Liver (tissue), 5 donors: ENCODE results near the gene NEAT1. TPM values are rescaled to one million over a fixed set of nuclear protein-coding genes. Genes with fewer than 3 reads are reported as not detected.

ENCODE experiments used
- polyA plus RNA-seq, 2 donors: library from polyadenylated mRNA; stranded (reverse) in 1 of 2; unstranded in 1 of 2; fragments of 200-250 nt in 1 of 2; fragments of >200 nt in 1 of 2; fragmentation: Nextera tagmentation in 1 of 2; extraction: Ambion mirVana in 1 of 2; gene quantifications; one replicate each; pipeline versions ENCODE4 v1.2.1 to v1.2.3, GENCODE V29; 2013 to 2015
- small RNA-seq: library from RNA; depleted of rRNA; stranded (forward); fragments of <200 nt; gene quantifications from one replicate; pipeline ENCODE3, GENCODE V24; 2014
- total RNA-seq, 2 donors: library from RNA; depleted of rRNA; stranded (reverse); fragments of >200 nt; gene quantifications; one replicate each; pipeline ENCODE4 v1.2.3, GENCODE V29; 2014
- donor health status: healthy.
- donor health status: healthy.
- donor health status: healthy.

Gene NEAT1
- total and polyA plus RNA-seq, 4 donors, result 29.6 to 1,968 (median 80.8) TPM

Small RNAs within 50 kb of the gene (small RNA-seq; reads per million reads assigned to genes)
- not detected for gene RF01684

Other genes starting within 250 kb of the NEAT1 start
- gene CAPN1, start 240.9 kb upstream of the NEAT1 start, total RNA-seq, result 100 to 1,000 TPM in 1 of 2 donors, 10 to 100 TPM in 1; 81.7 to 183 TPM
- 10 to 100 TPM; 39.6 to 48.4 TPM for gene CAPN1, start 240.9 kb upstream of the NEAT1 start, polyA plus RNA-seq
- gene POLA2, start 160.8 kb upstream of the NEAT1 start, total RNA-seq, result 1 to 10 TPM; 4.9 to 6.1 TPM
- gene POLA2, start 160.8 kb upstream of the NEAT1 start, polyA plus RNA-seq, result 1 to 10 TPM; 1.5 TPM
- gene CDC42EP2, start 107.9 kb upstream of the NEAT1 start, total RNA-seq, result 1 to 10 TPM; 1.9 to 3.4 TPM
- gene CDC42EP2, start 107.9 kb upstream of the NEAT1 start, polyA plus RNA-seq, result 1 to 10 TPM; 1.8 to 2.0 TPM
- gene DPF2, start 88.9 kb upstream of the NEAT1 start, total RNA-seq, result 10 to 100 TPM; 12.8 to 14.8 TPM
- 10 to 100 TPM in 1 of 2 donors, 1 to 10 TPM in 1; 9.2 to 10.0 TPM for gene DPF2, start 88.9 kb upstream of the NEAT1 start, polyA plus RNA-seq
- under 1 TPM; 0.17 to 0.33 TPM for gene TIGD3, start 68.0 kb upstream of the NEAT1 start, total RNA-seq
- gene TIGD3, start 68.0 kb upstream of the NEAT1 start, polyA plus RNA-seq, result under 1 TPM in 1 of 2 donors, not detected in 1; 0.08 TPM
- gene SLC25A45, start 40.2 kb upstream of the NEAT1 start, total RNA-seq, result 1 to 10 TPM; 5.1 to 6.8 TPM
- 1 to 10 TPM; 4.5 to 5.6 TPM for gene SLC25A45, start 40.2 kb upstream of the NEAT1 start, polyA plus RNA-seq
- 10 to 100 TPM; 20.7 to 22.8 TPM for gene FRMD8, start 36.2 kb upstream of the NEAT1 start, total RNA-seq
- 1 to 10 TPM; 2.8 to 9.4 TPM for gene FRMD8, start 36.2 kb upstream of the NEAT1 start, polyA plus RNA-seq
- gene MALAT1, start 76.2 kb downstream of the NEAT1 start, total RNA-seq, result 1,000 to 10,000 TPM; 3,688 to 8,306 TPM
- 1,000 to 10,000 TPM in 1 of 2 donors, 10 to 100 TPM in 1; 11.9 to 3,868 TPM for gene MALAT1, start 76.2 kb downstream of the NEAT1 start, polyA plus RNA-seq
- 10 to 100 TPM; 33.7 to 59.5 TPM for gene SCYL1, start 102.3 kb downstream of the NEAT1 start, total RNA-seq
- 10 to 100 TPM; 45.6 to 62.0 TPM for gene SCYL1, start 102.3 kb downstream of the NEAT1 start, polyA plus RNA-seq
- 10 to 100 TPM; 16.0 to 17.9 TPM for gene LTBP3, start 135.6 kb downstream of the NEAT1 start, total RNA-seq
- 10 to 100 TPM in 1 of 2 donors, 1 to 10 TPM in 1; 8.8 to 46.2 TPM for gene LTBP3, start 135.6 kb downstream of the NEAT1 start, polyA plus RNA-seq
- gene ZNRD2, start 147.7 kb downstream of the NEAT1 start, total RNA-seq, result 10 to 100 TPM; 18.2 to 22.7 TPM
- 10 to 100 TPM; 33.3 to 39.5 TPM for gene ZNRD2, start 147.7 kb downstream of the NEAT1 start, polyA plus RNA-seq
- gene FAM89B, start 149.7 kb downstream of the NEAT1 start, total RNA-seq, result 10 to 100 TPM in 1 of 2 donors, 1 to 10 TPM in 1; 4.7 to 16.7 TPM
- gene FAM89B, start 149.7 kb downstream of the NEAT1 start, polyA plus RNA-seq, result 10 to 100 TPM in 1 of 2 donors, 1 to 10 TPM in 1; 7.7 to 11.4 TPM
- 100 to 1,000 TPM in 1 of 2 donors, 10 to 100 TPM in 1; 13.6 to 120 TPM for gene EHBP1L1, start 153.3 kb downstream of the NEAT1 start, total RNA-seq
- gene EHBP1L1, start 153.3 kb downstream of the NEAT1 start, polyA plus RNA-seq, result 1 to 10 TPM; 1.1 to 6.5 TPM
- gene KCNK7, start 173.0 kb downstream of the NEAT1 start, total RNA-seq, result under 1 TPM; 0.14 to 0.17 TPM
- gene KCNK7, start 173.0 kb downstream of the NEAT1 start, polyA plus RNA-seq, result under 1 TPM; 0.32 TPM
- 10 to 100 TPM; 23.7 to 49.3 TPM for gene MAP3K11, start 191.4 kb downstream of the NEAT1 start, total RNA-seq
- gene MAP3K11, start 191.4 kb downstream of the NEAT1 start, polyA plus RNA-seq, result 10 to 100 TPM; 22.9 to 49.7 TPM
- 10 to 100 TPM; 11.5 to 13.4 TPM for gene PCNX3, start 193.0 kb downstream of the NEAT1 start, total RNA-seq
- gene PCNX3, start 193.0 kb downstream of the NEAT1 start, polyA plus RNA-seq, result 10 to 100 TPM in 1 of 2 donors, 1 to 10 TPM in 1; 4.7 to 12.8 TPM
- gene SIPA1, start 215.3 kb downstream of the NEAT1 start, total RNA-seq, result 10 to 100 TPM; 15.4 to 34.9 TPM
- 10 to 100 TPM; 16.1 to 29.5 TPM for gene SIPA1, start 215.3 kb downstream of the NEAT1 start, polyA plus RNA-seq
- 10 to 100 TPM; 11.1 to 22.6 TPM for gene RELA, start 240.1 kb downstream of the NEAT1 start, total RNA-seq
- gene RELA, start 240.1 kb downstream of the NEAT1 start, polyA plus RNA-seq, result 10 to 100 TPM; 21.3 to 30.7 TPM